Activated CD8-positive, alpha-beta memory T cell treated with anti-CD3 and anti-CD28 coated beads, Interleukin-2, amount 50 U/mL, for 24 hours (primary cell): ENCODE results near the gene PUM1.
"Not testable (repeated sequence)": the region's sequence is repeated elsewhere in the genome, so short reads cannot be mapped to it uniquely, and the experiment has no call there.

Source experiments
- DNase-seq: peaks from one replicate; pipeline ENCODE4 v3.0.0-alpha.2; 2020; ENCODE audit errors: extremely low read depth

Gene PUM1

DNA sequence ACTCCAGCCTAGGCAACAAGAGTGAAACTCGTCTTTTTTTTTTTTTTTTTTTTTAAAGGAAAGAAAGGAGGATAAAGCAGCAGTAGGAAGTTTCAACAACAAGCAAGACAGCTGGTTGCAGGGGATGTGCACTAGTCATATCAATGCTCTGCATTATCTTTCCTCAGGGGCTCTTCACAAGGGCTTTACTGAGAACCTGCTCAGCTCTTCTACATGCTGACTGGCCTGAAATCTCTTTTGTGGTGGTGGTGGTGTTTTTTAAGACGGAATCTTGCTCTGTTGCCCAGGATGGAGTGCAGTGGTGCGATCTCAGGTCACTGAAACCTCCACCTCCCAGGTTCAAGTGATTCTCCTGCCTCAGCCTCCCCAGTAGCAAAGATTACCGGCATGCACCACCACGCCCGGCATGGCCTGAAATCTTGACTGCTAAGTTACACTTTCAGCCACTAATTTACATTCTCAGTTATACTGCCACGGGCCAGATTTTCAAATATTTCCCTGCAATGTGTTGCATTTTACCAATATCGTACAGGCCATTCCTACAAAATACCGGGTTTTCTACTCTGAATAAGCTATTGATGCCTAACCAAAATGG, 68.0 kb downstream of the PUM1 start:
- DNase-seq = no peak

DNA sequence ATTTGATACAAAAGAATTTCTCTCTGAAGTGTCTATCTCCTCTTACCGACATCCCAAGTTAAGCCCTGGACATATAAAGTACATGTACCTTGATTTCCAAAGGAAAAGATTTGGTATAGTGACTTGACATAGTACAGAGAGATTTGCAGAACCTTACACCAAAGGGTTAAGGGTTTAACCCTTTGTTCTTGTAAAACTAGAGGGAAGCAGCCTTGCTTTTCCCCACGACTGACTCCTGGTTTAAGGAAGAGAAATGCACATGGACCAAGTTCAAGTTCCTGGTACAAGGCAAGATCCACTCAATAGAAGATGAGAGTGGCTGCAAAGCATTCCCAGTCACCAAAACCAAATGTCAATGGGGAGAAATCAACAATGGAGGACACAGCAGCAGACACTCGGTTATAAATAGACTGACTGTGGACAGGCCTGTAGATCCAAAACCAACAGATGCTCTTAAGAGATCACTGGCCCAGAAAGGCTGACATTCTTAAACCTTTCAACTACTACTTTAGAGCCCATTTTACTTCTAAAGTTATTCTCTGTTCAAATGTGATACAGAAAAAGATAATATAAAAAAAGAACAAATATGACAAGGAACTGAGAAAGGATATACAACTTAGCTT, 69.4 kb downstream of the PUM1 start:
- no peak for DNase-seq

- no peak for DNase-seq
These were observed 73.5 kb downstream of the PUM1 start for GRCh38 chr1:30991862-30992606.

GRCh38 chr1:30990591-30990990, 74.9 kb downstream of the PUM1 start:
- DNase-seq = no peak

DNA sequence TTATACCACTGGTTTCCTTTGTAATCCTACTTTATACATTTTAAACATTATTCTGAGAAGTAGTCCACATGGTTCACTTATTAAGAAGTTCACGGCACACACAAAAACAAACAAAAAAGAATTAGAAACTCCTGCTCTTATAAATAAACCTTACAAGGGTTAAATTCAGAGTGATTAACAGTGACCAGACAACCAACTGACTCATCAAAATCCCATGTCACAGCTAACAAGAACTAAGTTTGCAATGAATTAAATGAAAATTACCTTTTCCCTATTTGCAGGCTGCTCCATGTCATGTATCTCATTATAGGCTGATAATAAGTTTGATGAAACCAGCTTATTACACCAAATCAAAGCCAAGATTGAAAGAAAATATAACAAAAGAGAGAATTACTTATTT, 77.5 kb downstream of the PUM1 start:
- DNase-seq = no peak

DNA sequence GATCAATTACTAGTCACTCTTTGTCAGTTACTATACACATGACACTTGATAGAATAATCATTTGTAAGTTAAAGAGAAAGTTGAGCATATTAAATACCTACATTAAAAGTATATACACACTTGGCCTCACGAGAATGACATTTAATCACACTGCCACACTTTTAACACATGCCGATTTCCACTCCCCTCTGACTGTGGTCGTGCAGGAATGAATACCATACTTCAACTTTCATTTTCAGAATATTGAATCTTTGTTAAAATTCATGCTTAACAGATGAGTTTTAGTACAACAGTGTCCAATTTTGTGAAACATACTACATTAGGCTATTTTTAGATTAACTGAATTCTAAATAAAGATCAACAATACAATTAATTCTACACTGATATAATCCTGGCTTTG, 78.8 kb downstream of the PUM1 start:
- no peak for DNase-seq

DNA sequence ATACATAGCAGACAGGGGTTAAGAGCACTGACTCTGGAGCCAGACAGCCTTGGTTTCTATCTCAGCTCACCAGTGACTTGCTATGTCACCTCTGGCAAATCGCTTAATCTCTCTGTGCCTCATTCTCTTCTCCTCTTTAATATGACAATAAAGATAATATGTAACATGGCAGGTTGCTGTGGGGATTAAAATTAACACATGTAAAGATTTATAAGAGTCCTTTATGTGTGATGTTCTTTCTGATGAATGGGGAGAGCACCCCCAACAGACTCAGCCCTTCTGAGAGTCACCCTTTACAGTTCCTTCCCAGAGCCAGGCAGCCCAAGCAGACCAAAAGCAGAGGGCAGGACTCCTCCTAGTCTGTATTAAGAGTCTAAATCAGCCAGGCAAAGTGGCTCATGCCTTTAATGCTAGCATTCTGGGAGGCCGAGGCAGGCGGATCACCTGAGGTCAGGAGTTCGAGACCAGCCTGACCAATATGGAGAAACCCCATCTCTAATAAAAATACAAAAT, 80.5 kb downstream of the PUM1 start:
- no peak for DNase-seq

DNA sequence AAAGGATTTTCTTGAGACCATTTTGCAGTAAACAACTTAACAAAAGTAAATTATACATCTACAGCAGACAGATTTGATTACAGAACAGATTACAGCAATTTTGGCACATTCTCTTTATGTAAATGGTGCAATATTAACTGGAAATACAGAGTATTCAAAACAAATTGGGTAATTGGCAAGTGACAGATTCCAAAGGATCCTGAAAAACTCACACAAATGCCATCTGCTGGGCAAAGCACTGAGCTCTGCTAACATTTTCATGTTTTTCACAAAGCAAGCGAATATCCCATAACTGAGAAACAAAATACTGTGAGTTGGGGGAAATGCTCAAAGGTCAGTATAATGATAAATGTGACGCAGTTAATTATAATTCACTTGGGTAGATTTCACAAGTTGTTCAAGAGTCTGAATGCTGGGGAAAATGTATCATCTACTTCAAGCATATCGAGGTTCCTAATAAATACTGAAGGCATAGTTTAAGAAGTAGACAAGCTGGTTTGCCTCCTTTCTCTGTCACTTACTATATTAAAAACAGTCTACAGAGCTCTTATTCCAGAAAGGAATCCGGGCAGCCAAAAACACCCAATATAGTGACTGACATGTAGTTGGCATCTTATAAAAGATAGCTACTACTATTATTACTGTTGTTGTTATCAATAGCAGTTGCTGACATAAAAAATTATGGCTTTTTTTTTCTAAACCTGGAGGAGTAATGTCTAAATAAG, 81.2 kb downstream of the PUM1 start:
- no peak for DNase-seq

GRCh38 chr1:30982937-30983336, 82.6 kb downstream of the PUM1 start:
- DNase-seq = no peak

GRCh38 chr1:30982431-30982830, 83.1 kb downstream of the PUM1 start:
- no peak for DNase-seq

DNA sequence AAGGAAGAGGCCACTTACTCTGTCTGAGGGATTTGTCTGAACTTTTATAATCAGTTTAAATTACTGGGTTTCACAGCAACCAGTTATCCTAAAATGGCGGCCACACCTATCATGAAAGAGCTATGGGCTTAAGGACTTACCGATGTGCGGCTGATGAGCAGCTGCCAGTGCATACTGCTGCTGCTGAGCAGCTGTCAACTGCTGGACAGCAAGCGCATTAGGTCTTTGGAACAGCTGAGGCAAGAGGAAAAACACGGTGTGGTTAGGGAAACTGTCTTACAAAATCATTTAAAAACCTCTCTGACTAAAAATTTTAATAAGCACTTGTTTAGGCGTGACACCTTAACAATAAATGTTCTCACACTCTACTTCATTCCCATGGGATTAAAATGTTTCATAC, 84.3 kb downstream of the PUM1 start:
- DNase-seq = no peak

DNA sequence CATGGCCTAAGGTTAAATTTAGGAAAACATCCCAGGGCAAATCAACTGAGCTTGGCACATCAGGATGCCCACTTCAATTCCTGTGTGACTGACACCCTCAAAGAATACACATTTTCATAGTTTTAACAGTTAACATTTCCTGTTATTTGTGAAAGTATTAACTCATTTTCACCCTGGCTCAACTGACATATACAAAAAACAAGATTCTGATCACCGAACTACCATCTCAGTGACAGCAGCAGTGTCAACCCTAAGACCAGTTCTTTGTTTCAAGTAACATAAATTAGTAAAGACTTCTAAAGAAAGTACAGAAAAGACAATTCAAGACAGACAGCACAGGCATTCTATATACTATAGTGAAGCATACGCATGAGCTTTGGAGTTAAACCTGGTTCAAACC, 88.0 kb downstream of the PUM1 start:
- no peak for DNase-seq

DNA sequence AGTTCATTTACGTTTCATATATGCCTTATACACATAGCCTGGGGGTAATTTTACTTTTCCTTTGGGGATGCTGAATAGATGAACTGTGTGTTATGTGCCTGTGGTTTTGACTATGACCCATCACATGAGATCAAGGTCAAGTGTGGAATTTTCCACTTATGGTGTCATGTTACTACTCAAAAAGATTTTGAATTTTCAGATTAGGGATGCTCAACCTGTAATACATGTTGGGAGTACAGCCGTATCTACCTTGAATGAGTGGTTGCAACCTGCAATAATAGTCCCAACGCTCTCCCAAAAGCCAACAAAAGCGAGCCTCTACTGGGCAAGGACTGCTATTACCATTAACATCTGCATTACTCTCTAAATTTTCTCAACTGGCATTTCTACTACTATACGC, 88.4 kb downstream of the PUM1 start:
- DNase-seq = no peak

- no peak for DNase-seq
These were observed 89.4 kb downstream of the PUM1 start for GRCh38 chr1:30976143-30976542.

- DNase-seq = no peak
These were observed 90.3 kb downstream of the PUM1 start for GRCh38 chr1:30975217-30975616.

DNA sequence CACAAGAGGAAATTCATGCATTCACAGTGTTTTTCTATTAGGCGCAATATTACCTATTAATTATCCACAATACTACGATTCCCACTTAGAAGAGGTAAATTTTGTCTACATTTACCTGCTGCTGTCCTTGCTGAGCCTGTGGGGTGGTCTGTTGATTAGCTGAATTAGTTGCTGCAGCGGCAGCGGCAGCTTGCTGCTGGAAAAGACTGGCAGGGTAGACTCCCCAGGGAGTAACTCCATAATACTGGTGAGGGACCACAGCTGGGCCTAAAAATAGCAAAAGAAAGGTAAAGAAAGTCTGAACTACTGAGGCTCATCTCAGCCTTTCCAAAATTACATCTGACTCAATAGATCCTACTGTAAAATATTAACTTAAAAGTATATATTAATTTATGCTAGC, 91.0 kb downstream of the PUM1 start:
- DNase-seq = no peak

- not testable (repeated sequence) for DNase-seq
These were observed 93.2 kb downstream of the PUM1 start for GRCh38 chr1:30972349-30972748.

DNA sequence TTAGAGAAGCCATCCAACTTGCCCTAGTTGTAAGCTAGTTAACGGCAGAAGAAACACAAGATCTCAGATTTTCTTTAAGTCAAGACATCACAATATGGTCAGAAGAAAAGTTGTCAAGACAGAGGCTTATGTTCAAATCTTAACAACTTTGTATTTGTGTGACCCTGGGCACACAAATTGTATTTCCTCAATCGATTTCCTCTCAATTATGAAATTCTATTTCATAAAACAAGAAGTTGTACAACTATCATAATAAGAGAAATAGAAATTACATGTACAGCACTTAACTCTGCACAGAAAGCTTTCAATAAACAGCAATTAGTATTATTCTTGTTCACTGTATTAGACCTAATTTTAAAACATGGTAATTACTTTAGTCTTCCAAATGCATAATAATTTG, 94.0 kb downstream of the PUM1 start:
- no peak for DNase-seq

- no peak for DNase-seq
These were observed 95.6 kb downstream of the PUM1 start for GRCh38 chr1:30969903-30970302.

DNA sequence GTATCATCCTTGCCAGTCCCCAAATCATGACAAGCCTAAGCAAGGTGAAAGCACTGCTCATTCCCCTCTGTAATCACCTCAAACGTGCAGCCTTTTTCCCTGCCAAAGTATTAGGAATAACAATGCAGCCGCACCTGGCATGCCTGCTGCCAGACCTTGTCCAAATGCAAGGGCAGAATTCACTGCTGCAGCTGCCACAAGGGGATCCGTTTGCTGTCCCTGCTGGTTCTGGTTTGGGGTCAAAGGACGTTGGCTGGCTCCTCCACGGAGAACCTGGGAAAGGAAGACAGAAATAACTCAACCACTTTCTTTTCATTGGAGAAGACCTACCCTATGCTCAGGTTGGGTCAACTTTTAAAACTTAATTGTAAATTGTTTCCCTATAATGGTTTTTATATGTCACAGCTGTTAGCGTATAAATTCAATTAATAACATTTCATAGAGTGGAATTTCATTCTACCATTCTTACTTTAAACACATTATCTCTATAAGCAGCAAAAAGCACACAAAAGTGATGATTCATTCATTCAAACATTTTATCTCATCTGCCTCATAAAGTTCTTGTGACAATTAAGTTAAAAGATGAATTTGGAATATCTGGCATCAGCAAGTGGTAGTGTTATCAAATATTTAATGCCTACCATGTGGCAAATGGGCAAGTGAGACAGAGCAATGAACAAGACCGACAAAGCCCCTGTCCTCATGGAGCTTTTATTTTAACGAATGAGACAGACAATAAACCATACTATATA, 97.1 kb downstream of the PUM1 start:
- DNase-seq = no peak

DNA sequence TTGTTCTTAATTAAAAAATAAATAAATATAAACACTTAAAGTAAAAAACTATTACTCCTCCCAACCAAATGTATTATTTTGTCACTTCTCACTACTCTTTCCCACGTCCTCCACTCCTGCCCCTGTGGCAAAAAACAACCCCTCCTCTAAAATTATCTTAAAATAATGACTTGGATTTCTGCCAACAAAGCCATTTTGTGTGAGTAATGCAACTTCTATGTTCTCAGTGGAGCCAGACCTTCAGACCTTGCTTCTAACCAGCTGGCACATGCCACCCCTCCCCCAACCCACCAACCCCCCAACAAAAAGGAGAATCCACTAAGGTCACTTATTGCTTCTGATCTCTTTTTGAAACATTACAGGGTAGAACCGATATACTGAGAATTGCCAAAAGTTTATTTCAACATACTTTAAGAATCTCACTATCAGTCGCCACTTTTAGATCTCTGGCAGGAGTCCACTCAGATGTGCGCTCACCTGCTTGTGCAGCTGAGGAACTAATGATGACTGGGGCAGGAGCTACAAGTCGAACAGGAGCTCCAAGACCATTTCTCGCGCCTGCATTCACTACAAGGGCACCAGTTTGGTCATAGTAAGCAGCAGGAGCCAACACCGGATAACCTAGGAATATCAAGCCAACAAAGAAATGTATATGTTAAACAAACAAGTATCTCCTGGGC, 98.7 kb downstream of the PUM1 start:
- DNase-seq = no peak
